Large intestine (tissue), 3 donors: ENCODE results near the gene VEZF1. TPM values are rescaled to one million over a fixed set of nuclear protein-coding genes. Genes with fewer than 3 reads are reported as not detected.
"Not testable (repeated sequence)": the region's sequence is repeated elsewhere in the genome, so short reads cannot be mapped to it uniquely, and the experiment has no call there.

Source experiments
- DNase-seq, 2 donors: peaks; one replicate each; pipeline versions ENCODE4 v3.0.0 to v3.0.0-alpha.2; 2013
- H3K27ac ChIP-seq: one replicate; pipeline ENCODE4 v1.5.1; 2013; ENCODE audit warnings: low read length
- H3K27me3 ChIP-seq: 2 replicates; pipeline ENCODE4 v1.6.1; 2013; ENCODE audit warnings: low read length; ENCODE audit not compliant: control insufficient read depth, insufficient read depth
- H3K36me3 ChIP-seq: 2 replicates; pipeline ENCODE4 v1.6.1; 2013; ENCODE audit warnings: low read length; ENCODE audit not compliant: control insufficient read depth, insufficient read depth
- H3K4me1 ChIP-seq: one replicate; pipeline ENCODE4 v1.6.1; 2013; ENCODE audit warnings: low read length; ENCODE audit not compliant: control insufficient read depth, insufficient read depth
- H3K4me3 ChIP-seq: one replicate; pipeline ENCODE4 v1.5.1; 2013; ENCODE audit warnings: low read length
- H3K9me3 ChIP-seq: one replicate; pipeline ENCODE4 v1.6.1; 2013; ENCODE audit warnings: mild to moderate bottlenecking, low read depth, low read length, moderate library complexity; ENCODE audit not compliant: control insufficient read depth
- WGBS: methylation state at CpG from one replicate; pipeline ENCODE4 v1.1.5; 2013; ENCODE audit warnings: low lambda C conversion rate; ENCODE audit not compliant: insufficient coverage; 5-methylcytosine and 5-hydroxymethylcytosine counted together
- polyA plus RNA-seq: library from polyadenylated mRNA; unstranded; fragments of 120-200 nt; gene quantifications from one replicate; pipeline ENCODE4 v1.2.1, GENCODE V29; 2013

VEZF1 gene
- polyA plus RNA-seq, 1 donor: 52.2 TPM

DNA sequence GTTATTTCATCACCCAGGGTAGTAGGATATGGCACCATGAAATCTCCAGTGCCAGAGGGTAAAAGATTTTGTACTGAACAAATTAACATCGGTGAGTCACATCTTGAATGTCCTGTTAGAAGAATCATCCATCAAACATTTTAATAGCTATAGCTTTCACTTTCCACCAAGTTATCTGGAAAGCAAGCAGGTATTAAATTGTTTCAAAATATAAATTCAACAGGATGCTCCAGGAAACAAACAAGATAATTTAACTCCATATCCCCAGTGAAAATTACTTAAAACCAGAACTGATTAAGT lies 2.4 kb downstream of the VEZF1 start:
- no peak overlapping the region for H3K4me3 ChIP-seq
- DNase-seq: no peak
- no peak overlapping the region for H3K27ac ChIP-seq
- no peaks in the 10 kb centered on the region for H3K9me3 ChIP-seq
- peaks cover 19% of the 10 kb centered on the region for H3K36me3 ChIP-seq
- peaks cover 10% of the 10 kb centered on the region for H3K4me1 ChIP-seq
- H3K27me3 ChIP-seq: no peaks in the 10 kb centered on the region
- no CpG with 5 or more reads among the region's 1 CpG for WGBS

DNA sequence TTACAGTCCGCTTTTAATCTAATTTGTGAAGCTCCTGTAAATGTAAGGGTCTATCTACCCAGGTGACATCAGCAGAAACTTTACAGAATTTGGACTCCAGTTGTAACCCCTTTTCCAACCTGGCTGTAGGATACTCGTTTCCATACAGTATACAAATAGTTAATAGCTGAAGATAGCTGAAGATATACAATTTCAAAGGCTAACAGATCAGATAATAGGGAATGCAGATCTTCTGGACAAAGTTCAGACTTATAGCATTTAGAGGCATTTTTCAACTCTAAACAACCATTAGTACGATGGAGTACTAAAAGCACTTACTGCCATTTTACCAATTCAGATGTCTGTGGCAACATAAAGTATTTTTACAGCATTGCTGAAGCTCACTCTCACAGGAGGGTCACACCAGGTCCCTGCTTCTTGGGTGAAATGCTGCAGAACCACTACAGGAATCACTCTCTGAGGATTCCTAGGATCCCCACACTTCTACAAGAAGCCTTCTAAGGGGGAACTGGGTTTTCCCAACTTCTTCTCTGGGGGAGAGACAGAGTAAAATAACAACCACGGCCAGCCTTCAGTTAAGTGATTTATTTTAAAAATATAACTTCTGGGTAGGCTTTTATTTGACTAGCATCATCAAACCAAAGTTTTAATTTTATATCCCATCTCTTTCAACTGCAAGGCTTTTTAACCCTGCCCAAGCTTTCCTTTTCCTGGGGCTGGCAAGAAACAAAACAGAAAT lies 2.9 kb downstream of the VEZF1 start:
- Histone ChIP-seq H3K9me3 (no peaks in the 10 kb centered on the region), H3K36me3 (peaks cover 23% of the 10 kb centered on the region), H3K4me1 (peaks cover 10% of the 10 kb centered on the region), H3K4me3 (no peak overlapping the region), H3K27me3 (no peaks in the 10 kb centered on the region), H3K27ac (peak overlapping the region; percentile 22)
- WGBS: no CpG with 5 or more reads among the region's 4 CpGs
- no peak for DNase-seq

DNA sequence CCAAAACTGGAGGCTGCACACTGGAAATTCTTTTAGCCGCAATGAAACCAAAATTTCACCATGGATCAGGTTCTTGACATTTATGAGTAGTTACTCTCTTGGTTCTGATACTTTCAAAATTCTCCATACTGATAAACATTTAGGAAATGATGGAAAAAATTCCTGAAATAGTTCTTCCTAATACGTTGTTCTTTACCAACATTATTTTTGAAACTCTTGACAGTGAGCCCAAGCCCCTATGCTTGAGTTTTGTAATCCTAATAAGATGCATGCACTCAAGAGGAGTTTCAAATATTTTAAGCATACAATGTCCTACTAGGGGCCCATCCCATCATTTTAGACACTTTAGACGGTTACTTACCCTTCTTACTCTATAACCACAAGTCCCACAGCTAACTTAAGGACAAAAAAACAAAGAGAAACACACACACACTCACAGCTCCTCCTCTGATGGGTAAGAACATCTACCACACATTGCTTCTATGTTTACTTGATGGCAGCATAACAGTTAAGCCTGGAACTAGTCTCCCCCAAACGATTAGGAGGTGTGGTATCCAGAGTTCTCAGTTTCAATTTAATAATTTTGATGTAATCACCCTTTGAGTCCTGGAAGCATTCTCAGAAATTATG lies 3.7 kb downstream of the VEZF1 start:
- WGBS: 78% methylated on average over 2 of the region's 4 CpGs
- Histone ChIP-seq H3K27ac (no peak overlapping the region), H3K4me1 (peaks cover 10% of the 10 kb centered on the region), H3K4me3 (no peak overlapping the region), H3K9me3 (no peaks in the 10 kb centered on the region), H3K36me3 (peaks cover 27% of the 10 kb centered on the region), H3K27me3 (no peaks in the 10 kb centered on the region)
- no peak for DNase-seq

DNA sequence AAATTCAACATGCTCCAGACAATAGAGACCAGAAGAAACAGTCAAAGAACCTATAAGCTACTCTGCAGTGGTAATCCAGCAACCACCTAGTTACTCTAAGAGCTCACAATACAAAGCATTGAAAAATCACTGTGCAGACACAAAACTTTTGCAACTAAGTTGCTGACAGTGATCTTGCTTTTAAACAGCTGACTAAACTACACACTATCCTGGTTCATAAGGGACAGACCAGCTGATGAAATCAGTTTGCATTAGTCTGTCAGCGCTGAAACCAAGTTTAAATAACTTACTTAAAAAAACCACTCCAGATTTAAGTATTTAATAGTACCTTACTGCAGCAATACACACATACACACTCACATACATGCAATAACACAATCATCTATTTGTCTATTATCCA lies 4.6 kb downstream of the VEZF1 start:
- no CpG with 5 or more reads among the region's 1 CpG for WGBS
- no peak for DNase-seq
- H3K27me3 ChIP-seq: no peaks in the 10 kb centered on the region
- no peaks in the 10 kb centered on the region for H3K9me3 ChIP-seq
- H3K4me3 ChIP-seq: no peak overlapping the region
- H3K4me1 ChIP-seq: peaks cover 10% of the 10 kb centered on the region
- H3K36me3 ChIP-seq: peaks cover 34% of the 10 kb centered on the region
- no peak overlapping the region for H3K27ac ChIP-seq

DNA sequence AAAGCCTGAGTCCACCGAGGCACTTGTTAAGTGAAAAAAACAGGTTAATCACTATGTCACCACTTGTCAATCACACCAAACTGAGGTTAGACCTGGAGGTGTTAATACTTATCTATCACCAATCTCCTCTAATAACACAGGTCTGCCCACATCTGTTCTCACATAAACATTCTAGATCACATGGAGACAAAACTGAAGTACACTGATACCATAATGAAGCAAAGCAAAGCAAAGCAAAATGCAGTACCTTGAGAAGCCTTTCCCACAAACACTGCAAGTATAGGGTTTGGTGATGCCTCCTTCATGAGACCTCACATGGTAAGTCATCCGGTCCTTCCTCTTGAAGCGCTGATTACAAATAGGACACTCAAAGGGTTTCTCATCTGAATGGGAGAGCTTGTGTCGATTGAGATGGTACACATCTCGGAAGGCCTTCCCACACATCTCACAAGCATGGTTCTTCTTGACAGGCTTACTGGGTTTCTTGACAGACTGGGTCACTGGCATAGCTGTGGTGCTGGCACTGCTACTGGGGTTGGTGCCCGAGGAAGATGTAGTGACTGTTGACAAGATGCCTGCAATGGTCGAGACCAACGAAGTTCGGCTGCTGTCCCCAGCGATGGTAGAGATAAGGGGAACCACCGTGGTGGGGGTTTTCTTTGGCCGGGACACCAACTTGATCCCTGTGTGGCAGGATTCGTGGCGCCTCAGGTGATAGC lies 5.4 kb downstream of the VEZF1 start:
- no CpG with 5 or more reads among the region's 14 CpGs for WGBS
- H3K9me3 ChIP-seq: no peaks in the 10 kb centered on the region
- H3K4me1 ChIP-seq: peaks cover 10% of the 10 kb centered on the region
- H3K27me3 ChIP-seq: no peaks in the 10 kb centered on the region
- H3K27ac ChIP-seq: no peak overlapping the region
- H3K36me3 ChIP-seq: peaks cover 42% of the 10 kb centered on the region
- DNase-seq: no peak
- no peak overlapping the region for H3K4me3 ChIP-seq

DNA sequence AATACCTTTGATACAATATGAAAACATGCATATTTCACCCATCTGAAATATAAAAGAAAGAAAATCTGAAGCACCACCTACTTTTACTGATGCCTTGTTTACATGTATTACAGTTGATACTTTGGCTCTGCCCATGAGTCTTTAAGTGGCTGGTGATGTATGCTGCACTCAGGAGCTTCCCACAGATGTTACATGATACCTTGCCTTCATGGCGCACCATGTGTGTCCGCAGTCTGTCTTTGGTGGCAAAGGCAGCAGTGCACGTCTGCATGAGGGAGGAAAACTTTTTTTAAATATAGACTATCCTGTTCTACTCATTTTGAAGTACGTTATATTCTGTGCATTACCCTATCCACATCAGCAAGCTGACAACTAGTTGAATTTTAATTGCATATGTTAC lies 7.5 kb downstream of the VEZF1 start:
- H3K9me3 ChIP-seq: no peaks in the 10 kb centered on the region
- no CpG with 5 or more reads among the region's 4 CpGs for WGBS
- H3K27ac ChIP-seq: no peak overlapping the region
- no peak overlapping the region for H3K4me3 ChIP-seq
- peaks cover 12% of the 10 kb centered on the region for H3K4me1 ChIP-seq
- H3K27me3 ChIP-seq: no peaks in the 10 kb centered on the region
- peaks cover 60% of the 10 kb centered on the region for H3K36me3 ChIP-seq
- no peak for DNase-seq

DNA sequence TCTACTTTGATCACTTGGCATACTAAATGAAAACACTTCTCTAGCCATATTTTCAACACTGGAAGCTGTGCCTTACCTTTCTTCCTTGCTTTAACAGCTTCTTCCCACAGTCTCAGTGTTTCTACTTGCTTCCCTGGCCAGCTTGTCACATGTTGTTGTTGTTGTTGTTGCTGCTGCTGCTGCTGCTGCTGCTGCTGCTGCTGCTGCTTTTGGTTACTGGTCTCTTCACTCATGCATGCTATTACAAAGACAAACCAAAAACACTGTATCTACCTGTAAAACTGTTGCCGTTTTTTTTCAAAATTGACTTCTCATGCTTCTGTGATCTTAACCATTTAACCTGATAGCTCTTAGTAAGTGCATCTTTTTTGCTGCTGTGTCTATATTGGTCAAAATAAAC lies 9.0 kb downstream of the VEZF1 start:
- DNase-seq: no peak
- Histone ChIP-seq H3K27ac (no peak overlapping the region), H3K4me1 (peaks cover 11% of the 10 kb centered on the region), H3K36me3 (peaks cover 69% of the 10 kb centered on the region), H3K9me3 (no peaks in the 10 kb centered on the region), H3K27me3 (no peaks in the 10 kb centered on the region), H3K4me3 (no peak overlapping the region)
- WGBS: 83% methylated on average over 1 of the region's 1 CpG

DNA sequence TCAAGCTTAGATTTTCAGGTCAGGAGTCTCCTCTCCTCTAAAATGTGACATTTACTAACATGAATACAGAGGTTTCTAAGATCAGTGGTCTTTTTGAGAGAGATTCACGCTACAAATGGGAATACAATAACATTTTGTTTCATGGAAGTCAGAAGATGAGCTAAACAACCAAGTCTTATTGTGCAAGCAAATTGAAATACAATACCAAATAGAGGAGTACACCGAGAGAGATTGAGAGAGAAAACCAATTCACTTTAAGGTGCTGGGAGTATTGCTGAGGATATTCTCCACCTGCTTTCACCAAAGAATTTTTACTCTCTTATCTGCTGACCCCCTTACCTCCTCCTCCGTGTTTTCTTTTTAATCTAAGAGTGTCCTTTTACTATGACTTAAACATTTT lies 11.5 kb downstream of the VEZF1 start:
- H3K27me3 ChIP-seq: no peaks in the 10 kb centered on the region
- no peak for DNase-seq
- no peak overlapping the region for H3K4me3 ChIP-seq
- peaks cover 11% of the 10 kb centered on the region for H3K4me1 ChIP-seq
- WGBS: 50% methylated on average over 1 of the region's 3 CpGs
- H3K9me3 ChIP-seq: no peaks in the 10 kb centered on the region
- peaks cover 64% of the 10 kb centered on the region for H3K36me3 ChIP-seq
- no peak overlapping the region for H3K27ac ChIP-seq

DNA sequence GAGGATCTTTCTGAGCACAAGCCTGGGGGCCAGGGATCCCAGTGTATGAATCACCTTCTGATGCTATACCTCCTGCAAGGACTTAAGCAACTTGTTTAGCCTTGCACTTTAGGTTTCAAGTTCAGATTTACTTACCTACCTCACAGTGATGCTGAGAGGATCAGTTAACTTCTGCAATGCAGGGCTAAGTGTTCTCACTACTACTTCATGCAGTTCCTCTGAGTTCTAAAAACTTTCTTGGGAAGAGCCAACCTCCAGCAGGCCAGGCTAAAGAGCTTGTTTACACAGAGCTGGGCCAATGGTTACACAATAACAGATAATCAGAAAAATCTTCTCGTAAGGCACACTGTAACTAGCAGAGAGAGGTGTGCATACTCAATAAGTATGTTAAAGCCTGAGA lies 13.0 kb downstream of the VEZF1 start:
- Histone ChIP-seq H3K9me3 (no peaks in the 10 kb centered on the region), H3K4me3 (no peak overlapping the region), H3K4me1 (peaks cover 11% of the 10 kb centered on the region), H3K27ac (peak overlapping the region; percentile 18), H3K27me3 (no peaks in the 10 kb centered on the region), H3K36me3 (peaks cover 55% of the 10 kb centered on the region)
- DNase-seq: no peak
- WGBS: no CpG with 5 or more reads among the region's 1 CpG

DNA sequence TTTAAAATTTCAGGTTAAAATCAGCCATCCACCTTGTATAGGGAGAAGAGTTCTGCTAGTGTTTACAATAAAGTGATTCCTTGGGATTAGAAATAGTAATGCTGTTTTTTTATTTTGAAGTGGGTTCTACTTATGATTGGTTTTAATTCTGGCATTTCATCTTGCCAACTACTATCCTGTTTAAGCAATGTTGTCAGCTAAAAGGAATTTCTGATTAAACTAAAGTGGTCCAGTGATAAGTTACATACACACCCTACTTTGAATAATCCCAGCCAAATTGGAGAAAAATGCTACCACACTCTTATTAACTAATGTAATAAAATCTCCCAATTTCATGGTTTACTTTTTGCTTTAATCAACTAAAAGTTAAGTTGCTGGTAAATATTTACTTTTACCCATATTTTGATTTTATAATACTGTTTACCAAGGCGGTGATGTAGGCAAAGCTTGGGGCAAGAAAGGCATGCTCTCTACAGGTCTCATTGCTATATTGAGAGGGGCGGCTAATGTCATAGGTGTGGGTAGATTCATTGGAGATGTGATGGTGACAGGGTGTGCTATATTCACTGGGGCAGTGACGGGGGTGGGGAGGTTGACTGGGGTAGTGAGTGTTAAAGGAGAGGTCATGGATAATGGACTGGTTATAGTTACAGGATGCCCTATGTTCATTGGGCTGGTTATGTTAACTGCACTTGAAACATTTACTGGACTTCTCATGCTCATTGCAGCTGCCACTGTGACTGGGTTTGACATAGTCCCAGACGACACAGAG lies 13.8 kb downstream of the VEZF1 start:
- 80% methylated on average over 1 of the region's 4 CpGs for WGBS
- peaks cover 51% of the 10 kb centered on the region for H3K36me3 ChIP-seq

More for the DNA sequence above, 13.8 kb downstream of the VEZF1 start:
- H3K4me1 ChIP-seq: peaks cover 11% of the 10 kb centered on the region
- H3K4me3 ChIP-seq, H3K27me3 ChIP-seq, DNase-seq, H3K9me3 ChIP-seq, H3K27ac ChIP-seq: not testable (repeated sequence)
